Jurkat, Clone E6-1 (cell line): ENCODE results near the gene STEAP4.

Experiments used
- DNase-seq: peaks from one replicate; pipeline ENCODE4 v3.0.0-alpha.2; 2011; ENCODE audit warnings: low read depth, low spot score
- H3K4me3 ChIP-seq: 2 replicates; pipeline ENCODE4 v1.5.1; 2011; ENCODE audit warnings: mild to moderate bottlenecking, low read length, control low read depth, moderate library complexity

STEAP4 gene

GRCh38 chr7:88230646-88231045 is 76.0 kb downstream of the STEAP4 start:
- no peak for DNase-seq
- H3K4me3 ChIP-seq: no peak overlapping the region

DNA sequence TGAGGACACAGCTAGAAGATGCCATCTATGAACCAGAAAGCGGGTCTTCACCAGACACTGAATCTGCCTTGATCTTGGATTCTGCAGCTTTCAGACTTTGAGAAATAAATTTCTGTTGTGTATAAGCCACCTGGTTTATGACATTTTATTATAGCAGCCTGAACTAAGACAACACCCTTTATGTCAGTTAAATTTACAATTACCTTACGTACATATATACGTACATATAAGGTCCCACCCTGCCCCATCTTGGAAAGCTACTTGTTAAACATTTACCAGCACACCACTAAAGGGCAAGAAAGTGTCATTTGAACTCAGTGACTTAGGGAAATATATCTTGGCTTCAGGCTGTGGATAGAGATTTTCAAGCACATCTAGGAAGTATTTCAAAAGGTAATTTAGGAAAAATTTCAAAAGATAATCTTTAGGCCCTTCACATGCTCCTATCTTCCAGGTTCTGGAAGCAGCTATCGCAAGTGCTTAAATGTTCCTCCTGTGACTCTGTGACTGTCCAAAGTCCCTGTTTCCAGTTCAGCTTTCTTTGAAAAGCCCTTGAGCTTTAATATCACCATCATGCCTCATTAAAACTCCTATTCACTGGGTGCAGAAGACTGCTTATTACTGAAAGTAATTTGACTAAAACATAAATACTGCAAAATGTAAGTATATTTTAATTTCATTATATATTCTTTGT is 77.2 kb downstream of the STEAP4 start:
- no peak overlapping the region for H3K4me3 ChIP-seq
- DNase-seq: no peak

DNA sequence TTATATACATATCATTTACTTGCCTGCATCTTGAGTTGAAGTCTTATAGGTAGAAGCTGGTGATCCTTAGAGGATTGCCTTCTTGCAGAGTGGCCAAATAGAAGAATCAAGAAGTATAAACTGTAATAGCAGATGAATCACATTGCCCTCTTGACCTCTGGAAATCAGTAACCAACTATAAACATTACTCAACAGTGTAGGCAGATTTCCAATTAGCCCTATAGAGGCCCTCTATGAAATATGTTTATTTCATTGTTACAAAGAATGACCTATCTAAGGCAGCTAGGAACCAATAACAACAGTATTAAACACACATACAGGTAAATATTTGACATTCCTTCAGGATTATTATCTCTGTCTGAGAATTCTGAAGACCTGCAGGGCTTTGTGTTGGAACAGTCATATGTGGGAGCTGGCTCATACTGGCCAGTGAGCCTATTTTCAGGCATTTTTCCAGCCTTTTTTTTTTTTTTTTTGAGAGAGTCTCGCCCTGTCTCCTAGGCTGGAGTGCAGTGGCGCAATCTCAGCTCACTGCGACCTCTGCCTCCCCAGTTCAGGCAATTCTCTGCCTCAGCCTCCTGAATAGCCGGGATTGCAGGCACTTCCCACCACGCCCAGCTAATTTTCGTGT is 79.7 kb downstream of the STEAP4 start:
- H3K4me3 ChIP-seq: no peak overlapping the region
- DNase-seq: no peak

- H3K4me3 ChIP-seq: no peak overlapping the region
- no peak for DNase-seq
These were observed 80.5 kb downstream of the STEAP4 start for GRCh38 chr7:88226201-88226600.

GRCh38 chr7:88224601-88225275 is 82.0 kb downstream of the STEAP4 start:
- H3K4me3 ChIP-seq: no peak overlapping the region
- no peak for DNase-seq

- H3K4me3 ChIP-seq: no peak overlapping the region
These were observed 83.4 kb downstream of the STEAP4 start for GRCh38 chr7:88223265-88223664.

More at GRCh38 chr7:88223265-88223664, 83.4 kb downstream of the STEAP4 start:
- no peak for DNase-seq
